H1 (cell line): ENCODE data around the gene NKAIN4. TPM values are rescaled to one million over a fixed set of nuclear protein-coding genes. Genes with fewer than 3 reads are reported as not detected.

ENCODE experiments used
- JUN ChIP-seq: IDR thresholded peaks from 2 replicates; pipeline ENCODE4 v1.6.1; 2011; ENCODE audit warnings: low read depth, mild to moderate bottlenecking, improper control_type of control experiment, low read length
- NRF1 ChIP-seq: IDR thresholded peaks from 2 replicates; pipeline ENCODE4 v1.6.1; 2011; ENCODE audit warnings: mild to moderate bottlenecking, low read depth, low read length, improper control_type of control experiment
- RNF2 ChIP-seq: fragments of 200-900, 300-1000 bp; sonication (generic); IDR thresholded peaks from 2 replicates; pipeline ENCODE4 v1.7.1; 2016; ENCODE audit warnings: borderline replicate concordance, low read depth, mild to moderate bottlenecking, antibody characterized with exemption, low read length; ENCODE audit not compliant: poor library complexity, severe bottlenecking; ENCODE audit errors: missing control alignments
- SP4 ChIP-seq: IDR thresholded peaks from 2 replicates; pipeline ENCODE4 v1.6.1; 2012; ENCODE audit warnings: low read length, inconsistent platforms
- SUZ12 ChIP-seq: fragments of 200-600 bp; sonication (generic); IDR thresholded peaks from 2 replicates; pipeline ENCODE4 v1.6.1; 2012; ENCODE audit warnings: mild to moderate bottlenecking, inconsistent platforms, low read length, moderate library complexity, mixed read lengths
- TAF7 ChIP-seq: optimal IDR thresholded peaks from 2 replicates; pipeline ENCODE3; 2011; ENCODE audit warnings: low read depth, mild to moderate bottlenecking, inconsistent platforms, low read length, moderate library complexity, borderline replicate concordance
- polyA plus RNA-seq, 7 experiments: library from polyadenylated mRNA; depleted of rRNA in 3 of 7; stranded (reverse) in 5 of 7; unstranded in 2 of 7; fragments of >200 nt in 5 of 7; fragments of 200-250 nt in 2 of 7; gene quantifications; 1 replicate in 5 of 7; 2 replicates in 1 of 7; 4 replicates in 1 of 7; pipeline versions ENCODE4 v1.2.1 to v1.2.3, GENCODE V29; 2011 to 2013; ENCODE audit warnings: missing spikeins in 2 of 7, mixed read lengths in 2 of 7
- total RNA-seq: library from RNA; stranded (reverse); fragmentation: NEBNext Ultra II Directional; extraction: Animal tissue kit (Norgen Biotek cat#: 25700); gene quantifications from 2 replicates; pipeline ENCODE4 v1.2.1, GENCODE V29; 2021
- TF ChIP-seq, protein P1 (sequence below): IDR thresholded peaks from 2 replicates; pipeline ENCODE4 v1.6.1; 2012; ENCODE audit warnings: low read length, inconsistent platforms
- TF ChIP-seq, protein P2 (sequence below): fragments of 300-600 bp; sonication (generic); IDR thresholded peaks from 2 replicates; pipeline ENCODE4 v1.7.1; 2012; ENCODE audit warnings: low read length, moderate library complexity, mild to moderate bottlenecking, inconsistent platforms; ENCODE audit not compliant: insufficient replicate concordance

The NKAIN4 gene
- total and polyA plus RNA-seq, 2 of the 8 experiments (the other 6 are each of a cell fraction or from before 2014, with no cell fraction given), result 6.9 to 17.0 TPM

DNA sequence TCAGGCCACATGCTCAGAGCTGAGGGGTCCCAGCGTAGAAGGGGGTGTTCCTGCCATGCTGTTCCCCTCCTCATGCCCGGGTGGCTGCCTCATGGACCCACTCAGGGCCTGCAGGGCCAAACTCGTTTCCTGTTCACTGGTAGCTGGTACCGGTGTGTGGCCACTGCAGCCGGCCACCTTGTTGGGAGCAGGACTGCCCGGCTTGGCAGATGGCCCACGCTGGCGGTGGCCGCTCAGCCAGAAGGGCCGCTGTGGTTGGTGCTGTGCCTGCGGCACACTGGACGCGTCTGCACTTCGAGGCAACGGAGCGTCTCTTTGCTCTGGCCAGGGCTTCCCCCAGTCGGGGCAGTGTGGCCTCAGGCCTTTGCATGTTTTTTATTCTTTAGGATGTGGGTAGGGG is 28.7 kb upstream of the NKAIN4 start (continued):
- TF ChIP-seq JUN (no peak), NRF1 (no peak), SP4 (no peak), TAF7 (no peak), RNF2 (no peak), SUZ12 (no peak)
- TF ChIP-seq, protein P1, sequence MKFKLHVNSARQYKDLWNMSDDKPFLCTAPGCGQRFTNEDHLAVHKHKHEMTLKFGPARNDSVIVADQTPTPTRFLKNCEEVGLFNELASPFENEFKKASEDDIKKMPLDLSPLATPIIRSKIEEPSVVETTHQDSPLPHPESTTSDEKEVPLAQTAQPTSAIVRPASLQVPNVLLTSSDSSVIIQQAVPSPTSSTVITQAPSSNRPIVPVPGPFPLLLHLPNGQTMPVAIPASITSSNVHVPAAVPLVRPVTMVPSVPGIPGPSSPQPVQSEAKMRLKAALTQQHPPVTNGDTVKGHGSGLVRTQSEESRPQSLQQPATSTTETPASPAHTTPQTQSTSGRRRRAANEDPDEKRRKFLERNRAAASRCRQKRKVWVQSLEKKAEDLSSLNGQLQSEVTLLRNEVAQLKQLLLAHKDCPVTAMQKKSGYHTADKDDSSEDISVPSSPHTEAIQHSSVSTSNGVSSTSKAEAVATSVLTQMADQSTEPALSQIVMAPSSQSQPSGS, result no peak
- TF ChIP-seq, protein P2, sequence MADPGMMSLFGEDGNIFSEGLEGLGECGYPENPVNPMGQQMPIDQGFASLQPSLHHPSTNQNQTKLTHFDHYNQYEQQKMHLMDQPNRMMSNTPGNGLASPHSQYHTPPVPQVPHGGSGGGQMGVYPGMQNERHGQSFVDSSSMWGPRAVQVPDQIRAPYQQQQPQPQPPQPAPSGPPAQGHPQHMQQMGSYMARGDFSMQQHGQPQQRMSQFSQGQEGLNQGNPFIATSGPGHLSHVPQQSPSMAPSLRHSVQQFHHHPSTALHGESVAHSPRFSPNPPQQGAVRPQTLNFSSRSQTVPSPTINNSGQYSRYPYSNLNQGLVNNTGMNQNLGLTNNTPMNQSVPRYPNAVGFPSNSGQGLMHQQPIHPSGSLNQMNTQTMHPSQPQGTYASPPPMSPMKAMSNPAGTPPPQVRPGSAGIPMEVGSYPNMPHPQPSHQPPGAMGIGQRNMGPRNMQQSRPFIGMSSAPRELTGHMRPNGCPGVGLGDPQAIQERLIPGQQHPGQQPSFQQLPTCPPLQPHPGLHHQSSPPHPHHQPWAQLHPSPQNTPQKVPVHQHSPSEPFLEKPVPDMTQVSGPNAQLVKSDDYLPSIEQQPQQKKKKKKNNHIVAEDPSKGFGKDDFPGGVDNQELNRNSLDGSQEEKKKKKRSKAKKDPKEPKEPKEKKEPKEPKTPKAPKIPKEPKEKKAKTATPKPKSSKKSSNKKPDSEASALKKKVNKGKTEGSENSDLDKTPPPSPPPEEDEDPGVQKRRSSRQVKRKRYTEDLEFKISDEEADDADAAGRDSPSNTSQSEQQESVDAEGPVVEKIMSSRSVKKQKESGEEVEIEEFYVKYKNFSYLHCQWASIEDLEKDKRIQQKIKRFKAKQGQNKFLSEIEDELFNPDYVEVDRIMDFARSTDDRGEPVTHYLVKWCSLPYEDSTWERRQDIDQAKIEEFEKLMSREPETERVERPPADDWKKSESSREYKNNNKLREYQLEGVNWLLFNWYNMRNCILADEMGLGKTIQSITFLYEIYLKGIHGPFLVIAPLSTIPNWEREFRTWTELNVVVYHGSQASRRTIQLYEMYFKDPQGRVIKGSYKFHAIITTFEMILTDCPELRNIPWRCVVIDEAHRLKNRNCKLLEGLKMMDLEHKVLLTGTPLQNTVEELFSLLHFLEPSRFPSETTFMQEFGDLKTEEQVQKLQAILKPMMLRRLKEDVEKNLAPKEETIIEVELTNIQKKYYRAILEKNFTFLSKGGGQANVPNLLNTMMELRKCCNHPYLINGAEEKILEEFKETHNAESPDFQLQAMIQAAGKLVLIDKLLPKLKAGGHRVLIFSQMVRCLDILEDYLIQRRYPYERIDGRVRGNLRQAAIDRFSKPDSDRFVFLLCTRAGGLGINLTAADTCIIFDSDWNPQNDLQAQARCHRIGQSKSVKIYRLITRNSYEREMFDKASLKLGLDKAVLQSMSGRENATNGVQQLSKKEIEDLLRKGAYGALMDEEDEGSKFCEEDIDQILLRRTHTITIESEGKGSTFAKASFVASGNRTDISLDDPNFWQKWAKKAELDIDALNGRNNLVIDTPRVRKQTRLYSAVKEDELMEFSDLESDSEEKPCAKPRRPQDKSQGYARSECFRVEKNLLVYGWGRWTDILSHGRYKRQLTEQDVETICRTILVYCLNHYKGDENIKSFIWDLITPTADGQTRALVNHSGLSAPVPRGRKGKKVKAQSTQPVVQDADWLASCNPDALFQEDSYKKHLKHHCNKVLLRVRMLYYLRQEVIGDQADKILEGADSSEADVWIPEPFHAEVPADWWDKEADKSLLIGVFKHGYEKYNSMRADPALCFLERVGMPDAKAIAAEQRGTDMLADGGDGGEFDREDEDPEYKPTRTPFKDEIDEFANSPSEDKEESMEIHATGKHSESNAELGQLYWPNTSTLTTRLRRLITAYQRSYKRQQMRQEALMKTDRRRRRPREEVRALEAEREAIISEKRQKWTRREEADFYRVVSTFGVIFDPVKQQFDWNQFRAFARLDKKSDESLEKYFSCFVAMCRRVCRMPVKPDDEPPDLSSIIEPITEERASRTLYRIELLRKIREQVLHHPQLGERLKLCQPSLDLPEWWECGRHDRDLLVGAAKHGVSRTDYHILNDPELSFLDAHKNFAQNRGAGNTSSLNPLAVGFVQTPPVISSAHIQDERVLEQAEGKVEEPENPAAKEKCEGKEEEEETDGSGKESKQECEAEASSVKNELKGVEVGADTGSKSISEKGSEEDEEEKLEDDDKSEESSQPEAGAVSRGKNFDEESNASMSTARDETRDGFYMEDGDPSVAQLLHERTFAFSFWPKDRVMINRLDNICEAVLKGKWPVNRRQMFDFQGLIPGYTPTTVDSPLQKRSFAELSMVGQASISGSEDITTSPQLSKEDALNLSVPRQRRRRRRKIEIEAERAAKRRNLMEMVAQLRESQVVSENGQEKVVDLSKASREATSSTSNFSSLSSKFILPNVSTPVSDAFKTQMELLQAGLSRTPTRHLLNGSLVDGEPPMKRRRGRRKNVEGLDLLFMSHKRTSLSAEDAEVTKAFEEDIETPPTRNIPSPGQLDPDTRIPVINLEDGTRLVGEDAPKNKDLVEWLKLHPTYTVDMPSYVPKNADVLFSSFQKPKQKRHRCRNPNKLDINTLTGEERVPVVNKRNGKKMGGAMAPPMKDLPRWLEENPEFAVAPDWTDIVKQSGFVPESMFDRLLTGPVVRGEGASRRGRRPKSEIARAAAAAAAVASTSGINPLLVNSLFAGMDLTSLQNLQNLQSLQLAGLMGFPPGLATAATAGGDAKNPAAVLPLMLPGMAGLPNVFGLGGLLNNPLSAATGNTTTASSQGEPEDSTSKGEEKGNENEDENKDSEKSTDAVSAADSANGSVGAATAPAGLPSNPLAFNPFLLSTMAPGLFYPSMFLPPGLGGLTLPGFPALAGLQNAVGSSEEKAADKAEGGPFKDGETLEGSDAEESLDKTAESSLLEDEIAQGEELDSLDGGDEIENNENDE, result no peak
- TF ChIP-seq, all 59 proteins: peak for 0
